ENCODE measurements around the gene UNC93B1.
"Not testable (repeated sequence)": the region's sequence is repeated elsewhere in the genome, so short reads cannot be mapped to it uniquely, and the experiment has no call there.

Gene UNC93B1

GRCh38 chr11:67993821-67994220, 10.1 kb downstream of the UNC93B1 start:
- DNase-seq (ENCODE audit: extremely low read depth, insufficient read length); H3K4me3 ChIP-seq (replicated peaks; ENCODE audit: low read depth, low read length); H3K27me3 ChIP-seq (replicated peaks; ENCODE audit: control insufficient read depth, insufficient read depth, low read length): not testable (repeated sequence)
- H3K36me3 ChIP-seq (ENCODE audit: control insufficient read depth, insufficient read depth, low read length), result peaks cover 13% of the 10 kb centered on the region
- TF ChIP-seq, protein P1, sequence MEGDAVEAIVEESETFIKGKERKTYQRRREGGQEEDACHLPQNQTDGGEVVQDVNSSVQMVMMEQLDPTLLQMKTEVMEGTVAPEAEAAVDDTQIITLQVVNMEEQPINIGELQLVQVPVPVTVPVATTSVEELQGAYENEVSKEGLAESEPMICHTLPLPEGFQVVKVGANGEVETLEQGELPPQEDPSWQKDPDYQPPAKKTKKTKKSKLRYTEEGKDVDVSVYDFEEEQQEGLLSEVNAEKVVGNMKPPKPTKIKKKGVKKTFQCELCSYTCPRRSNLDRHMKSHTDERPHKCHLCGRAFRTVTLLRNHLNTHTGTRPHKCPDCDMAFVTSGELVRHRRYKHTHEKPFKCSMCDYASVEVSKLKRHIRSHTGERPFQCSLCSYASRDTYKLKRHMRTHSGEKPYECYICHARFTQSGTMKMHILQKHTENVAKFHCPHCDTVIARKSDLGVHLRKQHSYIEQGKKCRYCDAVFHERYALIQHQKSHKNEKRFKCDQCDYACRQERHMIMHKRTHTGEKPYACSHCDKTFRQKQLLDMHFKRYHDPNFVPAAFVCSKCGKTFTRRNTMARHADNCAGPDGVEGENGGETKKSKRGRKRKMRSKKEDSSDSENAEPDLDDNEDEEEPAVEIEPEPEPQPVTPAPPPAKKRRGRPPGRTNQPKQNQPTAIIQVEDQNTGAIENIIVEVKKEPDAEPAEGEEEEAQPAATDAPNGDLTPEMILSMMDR (IDR thresholded peaks at IDR 0.05; ENCODE audit: insufficient read depth, low read length, poor library complexity, severe bottlenecking), result peak; percentile 46

- DNase-seq (ENCODE audit: extremely low read depth, insufficient read length); H3K27me3 ChIP-seq (replicated peaks; ENCODE audit: control insufficient read depth, insufficient read depth, low read length); H3K36me3 ChIP-seq (ENCODE audit: control insufficient read depth, insufficient read depth, low read length); H3K4me3 ChIP-seq (replicated peaks; ENCODE audit: low read depth, low read length): not testable (repeated sequence)
Observed at GRCh38 chr11:67991347-67992121, 12.4 kb downstream of the UNC93B1 start.

GRCh38 chr11:67990546-67991346, 13.2 kb downstream of the UNC93B1 start:
- not testable (repeated sequence) for H3K27me3 ChIP-seq (replicated peaks; ENCODE audit: control insufficient read depth, insufficient read depth, low read length); H3K4me3 ChIP-seq (replicated peaks; ENCODE audit: low read depth, low read length); DNase-seq (ENCODE audit: extremely low read depth, insufficient read length); H3K36me3 ChIP-seq (ENCODE audit: control insufficient read depth, insufficient read depth, low read length)

DNA sequence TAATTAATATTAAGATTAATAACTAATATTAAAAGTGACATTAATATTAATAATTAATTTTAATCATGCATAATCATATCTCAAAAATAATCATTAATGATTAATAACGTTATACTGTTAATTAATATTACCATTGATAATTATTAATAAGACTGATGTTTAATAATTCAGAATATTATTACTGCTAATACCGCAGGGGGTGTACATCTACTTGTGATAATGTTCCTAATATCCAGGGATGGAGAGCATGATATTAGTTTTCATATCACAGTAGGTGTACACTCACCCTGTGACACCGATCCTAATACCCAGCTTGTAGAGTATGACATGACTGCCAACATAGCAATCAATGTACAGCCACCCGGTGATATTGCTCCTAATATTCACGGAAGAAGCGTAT, 18.6 kb downstream of the UNC93B1 start:
- H3K4me3 ChIP-seq (replicated peaks; ENCODE audit: low read depth, low read length), result not testable (repeated sequence)

DNA sequence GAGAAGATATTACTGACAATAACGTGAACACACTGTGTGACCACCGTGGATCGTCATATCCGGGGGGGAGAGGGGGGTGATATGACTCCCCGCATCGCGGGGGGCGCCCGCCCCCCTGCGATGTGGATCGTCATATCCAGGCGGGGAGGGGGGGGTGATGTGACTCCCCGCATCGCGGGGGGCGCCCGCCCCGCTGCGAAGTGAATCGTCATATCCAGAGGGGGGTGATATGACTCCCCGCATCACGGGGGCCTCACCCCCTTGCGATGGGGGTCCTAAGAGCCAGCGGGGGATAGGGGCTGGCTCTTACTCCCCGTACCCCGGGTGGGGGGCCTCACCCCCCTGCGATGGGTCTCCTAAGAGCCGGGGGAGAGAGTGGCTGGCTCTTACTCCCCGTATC, 19.9 kb downstream of the UNC93B1 start:
- TF ChIP-seq, protein P1 (IDR thresholded peaks at IDR 0.05; ENCODE audit: insufficient read depth, low read length, poor library complexity, severe bottlenecking), result no peak
- H3K27me3 ChIP-seq (replicated peaks; ENCODE audit: control insufficient read depth, insufficient read depth, low read length), result no peaks in the 10 kb centered on the region
- H3K4me3 ChIP-seq (replicated peaks; ENCODE audit: low read depth, low read length), result no peak overlapping the region
- no peak for DNase-seq (ENCODE audit: extremely low read depth, insufficient read length)
- H3K36me3 ChIP-seq (ENCODE audit: control insufficient read depth, insufficient read depth, low read length), result no peaks in the 10 kb centered on the region

More for the DNA sequence above, 18.6 kb downstream of the UNC93B1 start:
- DNase-seq (ENCODE audit: extremely low read depth, insufficient read length); H3K27me3 ChIP-seq (replicated peaks; ENCODE audit: control insufficient read depth, insufficient read depth, low read length); H3K36me3 ChIP-seq (ENCODE audit: control insufficient read depth, insufficient read depth, low read length): not testable (repeated sequence)

GRCh38 chr11:67982255-67982857, 21.5 kb downstream of the UNC93B1 start:
- not testable (repeated sequence) for H3K4me3 ChIP-seq (replicated peaks; ENCODE audit: low read depth, low read length); DNase-seq (ENCODE audit: extremely low read depth, insufficient read length); H3K36me3 ChIP-seq (ENCODE audit: control insufficient read depth, insufficient read depth, low read length); H3K27me3 ChIP-seq (replicated peaks; ENCODE audit: control insufficient read depth, insufficient read depth, low read length)

DNA sequence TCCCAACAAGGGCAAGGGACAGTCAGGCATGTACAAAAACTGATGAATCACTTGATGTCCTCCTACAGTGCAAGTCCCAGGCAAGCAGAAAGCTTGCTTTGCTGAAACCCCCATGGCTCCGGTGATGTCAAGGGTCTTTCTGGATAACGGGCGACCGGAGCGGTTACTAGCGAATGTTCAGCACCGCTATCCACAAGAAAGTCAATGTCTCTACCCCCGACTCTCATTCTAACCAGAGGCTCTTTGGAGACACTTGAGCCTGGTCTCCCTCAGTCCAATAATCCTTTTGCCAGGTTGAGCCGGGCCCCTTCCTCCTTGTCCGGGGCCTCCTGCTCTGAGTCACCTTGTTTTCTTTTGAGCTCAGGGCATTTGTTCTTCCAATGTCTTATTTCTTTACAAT, 22.7 kb downstream of the UNC93B1 start:
- not testable (repeated sequence) for H3K4me3 ChIP-seq (replicated peaks; ENCODE audit: low read depth, low read length); DNase-seq (ENCODE audit: extremely low read depth, insufficient read length); H3K36me3 ChIP-seq (ENCODE audit: control insufficient read depth, insufficient read depth, low read length); H3K27me3 ChIP-seq (replicated peaks; ENCODE audit: control insufficient read depth, insufficient read depth, low read length)

DNA sequence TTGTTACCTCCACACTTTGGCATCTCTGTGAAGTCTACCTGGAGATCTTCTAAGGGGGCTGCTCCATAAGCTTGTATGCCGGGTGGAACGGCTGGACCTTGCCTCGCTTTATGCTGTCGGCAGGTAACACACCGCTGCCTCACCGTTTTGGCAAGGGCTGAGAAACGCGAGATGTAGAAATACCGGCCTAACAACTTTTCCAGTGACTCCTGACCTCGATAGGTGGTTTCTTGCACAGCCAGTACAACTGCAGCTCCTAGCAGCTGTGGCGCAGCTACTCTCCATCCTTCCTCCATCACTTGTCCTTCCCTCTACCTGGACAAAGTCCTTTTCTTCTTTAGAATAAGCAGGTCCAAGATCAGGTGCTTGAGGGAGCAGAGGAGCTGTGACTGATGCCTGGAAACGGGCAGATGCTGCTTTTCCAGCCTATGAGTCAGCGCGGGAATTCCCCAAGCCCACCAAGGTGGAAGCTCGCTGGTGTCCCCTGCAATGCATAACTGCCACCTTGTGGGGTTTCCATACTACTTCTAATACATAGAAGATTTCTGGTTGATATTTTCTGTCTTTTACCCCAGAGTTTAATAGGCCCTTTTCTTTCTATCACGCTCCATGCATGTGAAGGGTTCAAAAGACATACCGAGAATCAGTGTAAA, 25.0 kb downstream of the UNC93B1 start:
- H3K27me3 ChIP-seq (replicated peaks; ENCODE audit: control insufficient read depth, insufficient read depth, low read length); DNase-seq (ENCODE audit: extremely low read depth, insufficient read length); H3K36me3 ChIP-seq (ENCODE audit: control insufficient read depth, insufficient read depth, low read length); H3K4me3 ChIP-seq (replicated peaks; ENCODE audit: low read depth, low read length): not testable (repeated sequence)

GRCh38 chr11:67974746-67975145, 29.2 kb downstream of the UNC93B1 start:
- not testable (repeated sequence) for H3K4me3 ChIP-seq (replicated peaks; ENCODE audit: low read depth, low read length); DNase-seq (ENCODE audit: extremely low read depth, insufficient read length); H3K36me3 ChIP-seq (ENCODE audit: control insufficient read depth, insufficient read depth, low read length); H3K27me3 ChIP-seq (replicated peaks; ENCODE audit: control insufficient read depth, insufficient read depth, low read length)

GRCh38 chr11:67965830-67966348, 38.0 kb downstream of the UNC93B1 start:
- not testable (repeated sequence) for DNase-seq (ENCODE audit: extremely low read depth, insufficient read length); H3K4me3 ChIP-seq (replicated peaks; ENCODE audit: low read depth, low read length)

DNA sequence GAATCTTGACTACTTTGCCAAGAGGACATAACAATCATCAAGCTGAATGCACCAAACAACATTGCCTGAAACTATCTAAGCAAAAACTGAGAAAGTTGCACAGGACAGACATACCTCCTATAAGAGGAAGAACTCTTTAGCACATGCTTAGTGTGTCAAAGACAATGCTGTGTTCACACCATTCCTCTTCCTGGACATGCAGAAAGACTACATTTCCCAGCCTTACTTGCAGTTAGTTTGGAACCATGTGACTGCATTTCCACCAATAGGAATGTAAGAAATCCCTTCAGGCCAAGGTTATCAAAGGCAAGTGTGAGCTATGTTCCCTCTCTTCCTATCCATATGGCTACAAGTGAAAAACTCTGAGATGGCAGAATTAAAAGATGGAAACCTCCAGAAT, 39.2 kb downstream of the UNC93B1 start:
- not testable (repeated sequence) for DNase-seq (ENCODE audit: extremely low read depth, insufficient read length); H3K36me3 ChIP-seq (ENCODE audit: control insufficient read depth, insufficient read depth, low read length)

More at GRCh38 chr11:67965830-67966348, 38.0 kb downstream of the UNC93B1 start:
- H3K27me3 ChIP-seq (replicated peaks; ENCODE audit: control insufficient read depth, insufficient read depth, low read length); H3K36me3 ChIP-seq (ENCODE audit: control insufficient read depth, insufficient read depth, low read length): not testable (repeated sequence)

More for the DNA sequence above, 39.2 kb downstream of the UNC93B1 start:
- not testable (repeated sequence) for H3K4me3 ChIP-seq (replicated peaks; ENCODE audit: low read depth, low read length); H3K27me3 ChIP-seq (replicated peaks; ENCODE audit: control insufficient read depth, insufficient read depth, low read length)

All from GM06990 (cell line).